Panc1 (cell line): ENCODE measurements around the gene THEMIS2. TPM values are rescaled to one million over a fixed set of nuclear protein-coding genes. Genes with fewer than 3 reads are reported as not detected.

Experiments
- ATAC-seq: fragments of 200-7000 bp; cut with Tn5 transposase; 2 replicates; pipeline ENCODE4 v1.9.1; 2020; ENCODE audit warnings: mild to moderate bottlenecking, moderate library complexity
- BruUV-seq: library from RNA; stranded (reverse); fragments of 400-500 nt; replicated peaks from 2 replicates; lab custom pipeline; 2021; lab: Mats Ljungman, UMichigan
- CTCF ChIA-PET: fragments of 300-600 bp; sonication (Branson Sonifier 250); formaldehyde crosslinking; loops from one replicate; lab custom pipeline; 2022; ENCODE audit warnings: antibody characterized with exemption; lab: Charles Lee
- POLR2A ChIA-PET: fragments of 300-600 bp; sonication (Branson Sonifier 250); formaldehyde crosslinking; loops from one replicate; lab custom pipeline; 2022; ENCODE audit warnings: antibody characterized with exemption; lab: Charles Lee
- DNase-seq: peaks from one replicate; pipeline ENCODE4 v3.0.0-alpha.2; 2010; ENCODE audit warnings: low read depth, low spot score
- H3K27ac ChIP-seq: 2 replicates; pipeline ENCODE4 v1.5.1; 2011; ENCODE audit warnings: mild to moderate bottlenecking, low read length, inconsistent platforms
- H3K27me3 ChIP-seq: fragments of 200-500 bp; sonication (Bioruptor generic); 2 replicates; pipeline ENCODE4 v1.6.0; 2014; ENCODE audit warnings: low read length, inconsistent platforms; ENCODE audit not compliant: control insufficient read depth, insufficient read depth
- H3K36me3 ChIP-seq: fragments of 200-500 bp; sonication (Bioruptor generic); 2 replicates; pipeline ENCODE4 v1.5.1; 2014; ENCODE audit warnings: inconsistent platforms, mild to moderate bottlenecking, low read length, moderate library complexity; ENCODE audit not compliant: control insufficient read depth, insufficient read depth
- H3K4me1 ChIP-seq: 2 replicates; pipeline ENCODE4 v1.5.1; 2011; ENCODE audit warnings: inconsistent platforms, mild to moderate bottlenecking, low read length, moderate library complexity; ENCODE audit not compliant: control insufficient read depth, insufficient read depth
- H3K4me3 ChIP-seq, 2 experiments: 2 replicates each; pipeline ENCODE4 v1.5.1; 2011 to 2012; ENCODE audit warnings: low read depth in 2 of 2, low read length in 2 of 2, mild to moderate bottlenecking in 2 of 2, inconsistent platforms in 1 of 2, moderate library complexity in 1 of 2
- H3K9me3 ChIP-seq: fragments of 200-500 bp; sonication (Bioruptor generic); 2 replicates; pipeline ENCODE4 v1.5.1; 2014; ENCODE audit warnings: low read depth, mild to moderate bottlenecking, inconsistent platforms, low read length, moderate library complexity; ENCODE audit not compliant: control insufficient read depth, insufficient read depth
- CTCF ChIP-seq: fragments of 450-650 bp; IDR thresholded peaks from 2 replicates; pipeline ENCODE4 v1.5.1; 2017; ENCODE audit warnings: mild to moderate bottlenecking
- POLR2AphosphoS5 ChIP-seq: IDR thresholded peaks from 2 replicates; pipeline ENCODE4 v1.6.1; 2012; ENCODE audit warnings: mild to moderate bottlenecking, low read depth, low read length, moderate library complexity
- REST ChIP-seq, 2 experiments: IDR thresholded peaks; 2 replicates each; pipeline ENCODE4 v1.6.1; 2011 to 2012; ENCODE audit warnings: low read depth in 2 of 2, control low read depth in 1 of 2, low read length in 1 of 2, mild to moderate bottlenecking in 1 of 2, moderate library complexity in 1 of 2; ENCODE audit not compliant: insufficient read depth in 1 of 2
- SIN3A ChIP-seq: IDR thresholded peaks from 2 replicates; pipeline ENCODE4 v1.6.1; 2012; ENCODE audit warnings: low read depth, mild to moderate bottlenecking, low read length, moderate library complexity, borderline replicate concordance; ENCODE audit not compliant: insufficient read depth
- TCF7L2 ChIP-seq: IDR thresholded peaks from 2 replicates; pipeline ENCODE4 v1.6.1; 2011; ENCODE audit warnings: mild to moderate bottlenecking, low read depth, low read length, inconsistent platforms
- in situ Hi-C: cut with HindIII; loops from 2 replicates; pipeline ENCODE4 v1.10.0; 2016; ENCODE audit warnings: low sequenced_read_pairs, low pct_unique_long_range_greater_than_20kb
- intact Hi-C: fragments of 100-400 bp; cut with micrococcal nuclease; formaldehyde crosslinking; loops from one replicate; pipeline ENCODE4 v1.10.0; 2022; ENCODE audit not compliant: unreplicated experiment
- total RNA-seq: library from RNA; stranded (reverse); gene quantifications from one replicate; pipeline ENCODE4 v1.2.1, GENCODE V29; 2021; ENCODE audit not compliant: unreplicated experiment

THEMIS2 gene
- total RNA-seq, 1 experiment from 2014 or later: 4.2 TPM

- Histone ChIP-seq H3K27me3 (no peaks in the 10 kb centered on the region), H3K4me3 (no peak overlapping the region), H3K27ac (no peak overlapping the region), H3K36me3 (no peaks in the 10 kb centered on the region), H3K4me1 (no peaks in the 10 kb centered on the region), H3K9me3 (no peaks in the 10 kb centered on the region)
- ChIA-PET POLR2A (no interaction called here), CTCF (no interaction called here)
- intact Hi-C loops: loop anchor here (2.0 kb wide), 1 partner anchor 117 kb away; no protein-coding TSS in a partner anchor
- DNase-seq (no peak), ATAC-seq (no peak)
- no TSS peak for BruUV-seq
- in situ Hi-C loops: no loop called here
- TF ChIP-seq POLR2AphosphoS5: no peak
- TF ChIP-seq TCF7L2: no peak
- TF ChIP-seq SIN3A: no peak
- no peak for TF ChIP-seq CTCF
- no peak for TF ChIP-seq REST (IDR thresholded peaks at IDR 0.05; ENCODE audit: insufficient read depth in 1 of 2, low read depth in 2 of 2, low read length in 1 of 2)
These were observed 10.9 kb upstream of the THEMIS2 start for GRCh38 chr1:27861436-27861835.

GRCh38 chr1:27862004-27862403 is 10.3 kb upstream of the THEMIS2 start:
- no peak for ATAC-seq
- Histone ChIP-seq H3K4me1 (no peaks in the 10 kb centered on the region), H3K9me3 (no peaks in the 10 kb centered on the region), H3K36me3 (no peaks in the 10 kb centered on the region), H3K4me3 (no peak overlapping the region), H3K27me3 (no peaks in the 10 kb centered on the region), H3K27ac (no peak overlapping the region)
- in situ Hi-C loops (no loop called here), intact Hi-C loops (no loop called here)
- no peak for TF ChIP-seq CTCF
- TF ChIP-seq TCF7L2: no peak
- no peak for TF ChIP-seq SIN3A
- TF ChIP-seq REST (IDR thresholded peaks at IDR 0.05; ENCODE audit: insufficient read depth in 1 of 2, low read depth in 2 of 2, low read length in 1 of 2): no peak
- CTCF ChIA-PET: no interaction called here
- POLR2A ChIA-PET: no interaction called here
- BruUV-seq: no TSS peak
- no peak for DNase-seq
